Measurements from ENCODE around the gene HFM1.

DNA sequence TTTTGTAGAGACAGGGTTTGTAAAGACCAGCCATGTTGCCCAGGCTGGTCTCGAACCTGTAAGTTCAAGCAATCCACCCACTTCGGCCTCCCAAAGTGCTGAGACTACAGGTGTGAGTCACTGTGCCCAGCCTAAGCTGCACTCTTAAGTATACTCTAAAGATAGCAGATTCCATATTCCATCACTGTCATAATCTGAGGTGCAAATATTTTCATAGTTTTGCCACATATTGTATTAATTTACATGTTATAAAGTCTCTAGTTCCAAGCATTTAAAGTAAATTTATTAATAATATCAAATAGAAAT is 121.3 kb downstream of the HFM1 start:
- TF ChIP-seq EP300 (IDR thresholded peaks at IDR 0.05) (no peak), POLR2A (IDR thresholded peaks at IDR 0.05) (no peak)
- TF ChIP-seq, protein P1, sequence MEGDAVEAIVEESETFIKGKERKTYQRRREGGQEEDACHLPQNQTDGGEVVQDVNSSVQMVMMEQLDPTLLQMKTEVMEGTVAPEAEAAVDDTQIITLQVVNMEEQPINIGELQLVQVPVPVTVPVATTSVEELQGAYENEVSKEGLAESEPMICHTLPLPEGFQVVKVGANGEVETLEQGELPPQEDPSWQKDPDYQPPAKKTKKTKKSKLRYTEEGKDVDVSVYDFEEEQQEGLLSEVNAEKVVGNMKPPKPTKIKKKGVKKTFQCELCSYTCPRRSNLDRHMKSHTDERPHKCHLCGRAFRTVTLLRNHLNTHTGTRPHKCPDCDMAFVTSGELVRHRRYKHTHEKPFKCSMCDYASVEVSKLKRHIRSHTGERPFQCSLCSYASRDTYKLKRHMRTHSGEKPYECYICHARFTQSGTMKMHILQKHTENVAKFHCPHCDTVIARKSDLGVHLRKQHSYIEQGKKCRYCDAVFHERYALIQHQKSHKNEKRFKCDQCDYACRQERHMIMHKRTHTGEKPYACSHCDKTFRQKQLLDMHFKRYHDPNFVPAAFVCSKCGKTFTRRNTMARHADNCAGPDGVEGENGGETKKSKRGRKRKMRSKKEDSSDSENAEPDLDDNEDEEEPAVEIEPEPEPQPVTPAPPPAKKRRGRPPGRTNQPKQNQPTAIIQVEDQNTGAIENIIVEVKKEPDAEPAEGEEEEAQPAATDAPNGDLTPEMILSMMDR (IDR thresholded peaks at IDR 0.05) = no peak
